LHCN-M2 (cell line): ENCODE data around the gene NAGK. TPM values are rescaled to one million over a fixed set of nuclear protein-coding genes. Genes with fewer than 3 reads are reported as not detected.

ENCODE experiments used
- DNase-seq: peaks from one replicate; pipeline ENCODE4 v3.0.0-alpha.2; 2012; ENCODE audit warnings: low read depth
- total RNA-seq: library from RNA; depleted of rRNA; stranded (reverse); fragments of >200 nt; gene quantifications from 2 replicates; pipeline ENCODE4 v1.2.3, GENCODE V29; 2014; rRNA removed

NAGK gene
- total RNA-seq, 1 experiment from 2014 or later, result 124 TPM

- no peak for DNase-seq
Measured at GRCh38 chr2:71108091-71108490, 39.6 kb downstream of the NAGK start.

GRCh38 chr2:71113843-71114242 lies 45.4 kb downstream of the NAGK start:
- DNase-seq, result no peak

DNA sequence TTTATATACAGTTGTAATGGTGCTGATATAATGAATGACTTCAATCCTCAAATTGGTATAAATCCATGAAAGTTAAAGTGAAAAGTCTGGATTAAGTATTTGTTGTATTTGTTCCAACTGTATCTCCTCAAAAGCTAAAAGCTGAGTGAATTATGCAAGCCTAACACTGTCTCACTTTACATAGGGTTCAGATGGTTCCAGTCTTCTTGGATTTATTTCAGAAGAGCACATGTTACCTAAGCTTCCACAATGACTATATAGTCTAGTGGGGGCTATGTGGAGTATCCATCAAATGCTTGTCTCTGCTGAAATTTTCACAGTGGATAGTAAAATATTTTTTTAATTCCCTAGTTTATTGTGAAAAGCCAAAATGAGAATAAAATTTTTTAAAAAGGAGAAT lies 48.6 kb downstream of the NAGK start:
- DNase-seq, result no peak

DNA sequence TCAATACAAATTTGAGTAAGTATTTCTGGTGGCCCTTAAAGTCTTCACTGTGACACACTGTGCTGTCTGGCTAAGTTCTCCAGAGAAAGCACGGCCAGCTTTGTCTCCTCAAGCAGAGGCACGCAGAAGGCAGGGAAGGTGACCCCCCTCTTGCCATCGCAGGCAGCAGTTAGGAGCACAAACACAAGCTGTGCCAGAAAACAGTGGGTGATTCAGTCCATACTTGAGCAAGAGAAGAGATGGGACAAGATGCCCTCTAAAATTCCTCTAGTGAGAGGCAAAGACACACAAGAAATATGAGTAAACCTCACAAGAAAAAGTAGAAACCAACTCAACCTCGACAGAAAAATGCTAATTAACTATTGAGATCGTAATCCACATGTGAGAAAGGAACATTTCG lies 51.7 kb downstream of the NAGK start:
- DNase-seq, result no peak

- DNase-seq, result no peak
Measured at GRCh38 chr2:71121479-71121878, 53.0 kb downstream of the NAGK start.

- no peak for DNase-seq
Measured at GRCh38 chr2:71122387-71123298, 54.2 kb downstream of the NAGK start.

DNA sequence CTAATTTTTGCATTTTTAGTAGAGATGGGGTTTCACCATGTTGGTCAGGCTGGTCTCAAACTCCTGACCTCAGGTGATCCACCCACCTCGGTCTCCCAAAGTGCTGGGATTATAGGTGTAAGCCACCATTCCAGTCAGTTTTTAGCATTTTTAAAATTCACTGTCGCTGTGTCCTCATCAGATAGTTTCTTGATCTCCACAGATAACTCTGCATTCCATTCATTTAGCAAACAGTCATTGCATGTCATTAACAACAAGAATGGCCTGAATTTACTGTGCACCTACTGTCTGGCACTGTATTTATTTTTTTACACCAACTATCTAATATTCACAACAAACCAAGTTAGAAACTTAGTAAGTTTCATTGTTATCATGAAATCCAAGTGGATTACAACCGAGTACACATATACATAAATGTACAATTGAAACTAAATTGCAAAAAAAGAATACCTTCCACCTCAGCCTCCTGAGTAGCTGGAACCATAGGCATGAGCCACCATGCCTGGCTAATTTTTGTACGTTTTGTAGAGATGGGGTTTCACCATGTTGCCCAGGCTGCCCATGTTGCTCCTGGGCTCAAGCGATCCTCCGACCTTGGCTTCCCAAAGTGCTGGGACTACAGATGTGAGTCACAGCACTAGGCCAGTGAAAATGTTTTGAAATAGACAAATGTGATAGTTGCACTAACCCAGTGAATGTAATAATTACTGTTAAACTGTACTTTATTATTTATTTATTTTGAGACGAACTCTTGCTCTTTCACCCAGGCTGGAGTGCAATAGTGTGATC lies 57.3 kb downstream of the NAGK start:
- DNase-seq, result no peak

GRCh38 chr2:71126957-71127356 lies 58.5 kb downstream of the NAGK start:
- no peak for DNase-seq

Other genes starting within 250 kb of the NAGK start
- gene CLEC4F, start 248.0 kb upstream of the NAGK start, total RNA-seq, result not detected in 2 replicates
- gene CD207, start 232.8 kb upstream of the NAGK start, total RNA-seq, result not detected in 2 replicates
- gene VAX2, start 168.1 kb upstream of the NAGK start, total RNA-seq, result 5.4 and 9.8 TPM in 2 replicates
- 0.90 and 2.0 TPM in 2 replicates for gene ATP6V1B1, start 132.7 kb upstream of the NAGK start, total RNA-seq
- gene ANKRD53, start 90.0 kb upstream of the NAGK start, total RNA-seq, result 0.11 and 0.83 TPM in 2 replicates
- 61.9 and 76.6 TPM in 2 replicates for gene TEX261, start 73.8 kb upstream of the NAGK start, total RNA-seq
- gene MCEE, start 61.6 kb downstream of the NAGK start, total RNA-seq, result 6.2 and 10.6 TPM in 2 replicates
- gene MPHOSPH10, start 62.0 kb downstream of the NAGK start, total RNA-seq, result 25.1 and 28.9 TPM in 2 replicates
- 0.06 and 0.17 TPM in 2 replicates for gene PAIP2B, start 158.5 kb downstream of the NAGK start, total RNA-seq